ENCODE measurements around the gene CENPF. TPM values are rescaled to one million over a fixed set of nuclear protein-coding genes. Genes with fewer than 3 reads are reported as not detected.
A peak's percentile ranks its signal among the peaks of the same experiment; 100 is the strongest.
"Not testable (repeated sequence)": the region's sequence is repeated elsewhere in the genome, so short reads cannot be mapped to it uniquely, and the experiment has no call there.

CENPF gene
- total and polyA plus RNA-seq, 11 donors = 0.04 to 8.8 (median 0.70) TPM

GRCh38 chr1:214607492-214608215, 4.7 kb downstream of the CENPF start:
- H3K4me3 ChIP-seq; intact Hi-C loops (cut with DNase I); ATAC-seq; H3K9me3 ChIP-seq; H3K27me3 ChIP-seq; H3K36me3 ChIP-seq; H3K27ac ChIP-seq: not testable (repeated sequence)
- peaks cover 0 to 11% (median 5%) of the 10 kb centered on the region in 12 donors for H3K4me1 ChIP-seq
- 95 to 97% (median 96%) methylated on average over 13 to 21 of the region's 21 CpGs for WGBS, 4 donors
- peak in 1 of 5 donors; percentile 55 for DNase-seq

GRCh38 chr1:214608216-214608783, 5.3 kb downstream of the CENPF start:
- intact Hi-C loops (cut with DNase I); H3K4me1 ChIP-seq; H3K27me3 ChIP-seq; H3K9me3 ChIP-seq; H3K27ac ChIP-seq; ATAC-seq; H3K4me3 ChIP-seq; H3K36me3 ChIP-seq: not testable (repeated sequence)
- DNase-seq = peak in 1 of 5 donors; percentile 62
- WGBS, 4 donors = 96 to 99% (median 97%) methylated on average over 19 to 45 of the region's 45 CpGs

DNA sequence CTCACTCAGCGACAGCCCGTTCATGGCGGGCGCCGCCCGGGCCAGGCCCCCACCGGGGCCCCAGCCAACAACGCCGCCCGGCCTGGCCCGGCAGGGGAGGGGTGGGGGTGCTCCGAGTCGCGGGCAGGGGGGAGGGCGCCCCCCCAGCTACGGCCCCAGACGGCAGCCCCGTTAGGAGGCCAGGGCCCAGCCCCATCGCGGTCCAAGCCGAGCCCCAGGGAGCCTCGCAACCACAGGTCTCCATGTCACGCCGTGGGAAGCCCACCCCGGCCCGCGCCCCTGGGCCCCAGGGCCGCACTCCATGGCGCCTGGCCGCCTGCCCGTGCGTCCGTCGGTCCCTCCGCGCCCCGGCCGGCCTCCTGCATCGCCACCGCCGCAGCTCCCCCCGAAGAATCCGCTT, 5.8 kb downstream of the CENPF start:
- DNase-seq; H3K36me3 ChIP-seq; H3K4me3 ChIP-seq; ATAC-seq; H3K9me3 ChIP-seq; intact Hi-C loops (cut with DNase I); H3K4me1 ChIP-seq; H3K27ac ChIP-seq; H3K27me3 ChIP-seq: not testable (repeated sequence)
- WGBS, 4 donors = 96 to 99% (median 98%) methylated on average over 23 to 43 of the region's 43 CpGs

DNA sequence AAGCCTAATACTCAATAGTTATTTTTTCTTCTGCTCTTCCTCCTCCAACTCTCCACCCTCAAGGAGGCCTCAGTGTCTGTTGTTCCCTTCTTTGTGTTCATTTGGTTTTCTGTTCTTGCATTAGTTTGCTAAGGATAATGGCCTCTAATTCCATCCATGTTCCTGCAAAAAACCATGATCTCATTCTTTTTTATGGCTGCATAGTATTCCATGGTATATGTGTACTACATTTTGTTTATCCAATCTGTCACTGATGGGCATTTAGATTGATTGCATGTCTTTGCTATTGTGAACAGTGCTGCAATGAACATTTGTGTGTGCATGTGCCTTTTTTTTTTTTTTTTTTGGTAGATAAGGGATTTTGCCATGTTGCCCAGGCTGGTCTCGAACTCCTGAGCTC, 6.7 kb downstream of the CENPF start:
- no peaks in the 10 kb centered on the region for H3K27me3 ChIP-seq
- no peak for TF ChIP-seq POLR2A (IDR thresholded peaks at IDR 0.05)
- TF ChIP-seq, protein P1, sequence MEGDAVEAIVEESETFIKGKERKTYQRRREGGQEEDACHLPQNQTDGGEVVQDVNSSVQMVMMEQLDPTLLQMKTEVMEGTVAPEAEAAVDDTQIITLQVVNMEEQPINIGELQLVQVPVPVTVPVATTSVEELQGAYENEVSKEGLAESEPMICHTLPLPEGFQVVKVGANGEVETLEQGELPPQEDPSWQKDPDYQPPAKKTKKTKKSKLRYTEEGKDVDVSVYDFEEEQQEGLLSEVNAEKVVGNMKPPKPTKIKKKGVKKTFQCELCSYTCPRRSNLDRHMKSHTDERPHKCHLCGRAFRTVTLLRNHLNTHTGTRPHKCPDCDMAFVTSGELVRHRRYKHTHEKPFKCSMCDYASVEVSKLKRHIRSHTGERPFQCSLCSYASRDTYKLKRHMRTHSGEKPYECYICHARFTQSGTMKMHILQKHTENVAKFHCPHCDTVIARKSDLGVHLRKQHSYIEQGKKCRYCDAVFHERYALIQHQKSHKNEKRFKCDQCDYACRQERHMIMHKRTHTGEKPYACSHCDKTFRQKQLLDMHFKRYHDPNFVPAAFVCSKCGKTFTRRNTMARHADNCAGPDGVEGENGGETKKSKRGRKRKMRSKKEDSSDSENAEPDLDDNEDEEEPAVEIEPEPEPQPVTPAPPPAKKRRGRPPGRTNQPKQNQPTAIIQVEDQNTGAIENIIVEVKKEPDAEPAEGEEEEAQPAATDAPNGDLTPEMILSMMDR (IDR thresholded peaks at IDR 0.05) = no peak
- 89 to 100% (median 100%) methylated on average over 1 of the region's 1 CpG for WGBS, 4 donors
- ATAC-seq (no peak), DNase-seq (no peak)
- H3K4me3 ChIP-seq = no peak overlapping the region
- H3K36me3 ChIP-seq = no peaks in the 10 kb centered on the region
- H3K4me1 ChIP-seq = no peaks in the 10 kb centered on the region
- no peaks in the 10 kb centered on the region for H3K9me3 ChIP-seq
- intact Hi-C loops (cut with DNase I) = no loop called here
- no peak overlapping the region for H3K27ac ChIP-seq

- H3K27me3 ChIP-seq; H3K27ac ChIP-seq; DNase-seq; H3K9me3 ChIP-seq; H3K4me3 ChIP-seq; H3K36me3 ChIP-seq; intact Hi-C loops (cut with DNase I); ATAC-seq; H3K4me1 ChIP-seq: not testable (repeated sequence)
These were observed 7.1 kb downstream of the CENPF start for GRCh38 chr1:214610136-214610535.

GRCh38 chr1:214615109-214615508, 12.1 kb downstream of the CENPF start:
- 94 to 98% (median 95%) methylated on average over 6 of the region's 6 CpGs for WGBS, 4 donors

More at GRCh38 chr1:214615109-214615508, 12.1 kb downstream of the CENPF start:
- Histone ChIP-seq H3K4me3 (no peak overlapping the region), H3K36me3 (no peaks in the 10 kb centered on the region), H3K9me3 (no peaks in the 10 kb centered on the region), H3K4me1 (peaks cover 0 to 4% (median 0%) of the 10 kb centered on the region in 12 donors), H3K27me3 (no peaks in the 10 kb centered on the region), H3K27ac (no peak overlapping the region)
- TF ChIP-seq POLR2A (IDR thresholded peaks at IDR 0.05) = no peak
- TF ChIP-seq, protein P1 (IDR thresholded peaks at IDR 0.05) = no peak
- no peak for DNase-seq
- intact Hi-C loops (cut with DNase I) = no loop called here
- no peak for ATAC-seq

Data from heart left ventricle (tissue), 16 donors.